Raji (cell line): ENCODE measurements around the gene UBR3.

Source experiments
- POLR2A ChIP-seq: IDR thresholded peaks from 2 replicates; pipeline ENCODE4 v1.6.1; 2011; ENCODE audit warnings: low read depth, low read length, control low read depth; ENCODE audit not compliant: insufficient read depth

UBR3 gene

DNA sequence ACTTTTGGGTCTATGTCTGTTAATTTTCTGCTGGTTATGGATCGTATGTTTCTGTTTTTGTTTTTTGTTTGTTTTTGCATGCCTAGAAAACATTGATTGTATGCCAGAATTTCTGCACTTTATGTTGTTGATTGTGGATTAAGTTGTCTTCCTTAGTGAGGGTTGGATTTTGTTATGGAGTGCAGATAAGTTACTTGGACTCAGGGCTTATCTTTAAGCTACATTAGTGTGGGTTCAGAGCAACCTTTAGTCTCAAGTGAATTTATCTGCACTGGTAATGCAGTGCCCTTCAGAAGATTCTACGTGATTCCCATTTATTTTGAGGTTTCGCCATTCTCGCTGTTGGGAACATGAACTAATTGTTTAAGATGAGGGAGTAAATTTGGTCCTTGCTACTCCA lies 32.9 kb downstream of the UBR3 start:
- no peak for TF ChIP-seq POLR2A

DNA sequence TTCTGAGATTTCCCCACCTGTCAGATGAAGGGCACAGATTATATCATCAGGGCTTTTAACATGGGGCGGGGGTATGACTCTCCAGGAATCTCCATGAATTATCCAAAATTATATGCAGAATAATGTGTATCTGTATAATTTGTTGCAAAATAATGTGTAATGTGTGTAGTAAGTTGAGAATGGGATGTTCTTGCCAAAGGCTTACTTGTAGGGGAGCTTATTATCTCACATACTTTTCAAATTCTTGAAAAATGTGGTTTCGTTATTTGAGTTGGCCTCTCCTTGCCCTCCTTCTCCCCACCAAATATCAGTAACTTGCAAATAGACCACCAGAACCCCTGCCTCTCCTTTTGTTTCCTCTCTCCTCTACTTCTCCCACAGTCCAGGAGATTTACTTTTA lies 35.6 kb downstream of the UBR3 start:
- TF ChIP-seq POLR2A: no peak

DNA sequence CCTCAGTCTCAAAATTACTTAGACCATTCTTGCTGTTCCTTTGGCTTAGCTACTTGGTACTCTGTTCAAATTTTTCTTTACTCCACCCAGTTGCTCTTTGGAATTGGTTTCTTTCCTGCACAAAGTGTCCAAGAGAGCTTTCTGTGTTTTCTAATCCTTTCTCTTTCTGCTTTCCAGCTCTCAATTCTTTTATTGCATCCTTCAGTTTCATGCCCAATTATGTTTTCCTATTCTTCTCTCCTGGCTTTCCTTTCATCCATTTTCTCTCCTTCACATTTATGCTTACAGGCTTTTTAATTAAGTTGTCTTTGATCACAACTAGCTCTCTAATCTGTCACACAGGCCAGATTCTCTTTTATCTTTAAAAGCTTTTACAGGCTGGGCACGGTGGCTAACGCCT lies 38.2 kb downstream of the UBR3 start:
- no peak for TF ChIP-seq POLR2A

DNA sequence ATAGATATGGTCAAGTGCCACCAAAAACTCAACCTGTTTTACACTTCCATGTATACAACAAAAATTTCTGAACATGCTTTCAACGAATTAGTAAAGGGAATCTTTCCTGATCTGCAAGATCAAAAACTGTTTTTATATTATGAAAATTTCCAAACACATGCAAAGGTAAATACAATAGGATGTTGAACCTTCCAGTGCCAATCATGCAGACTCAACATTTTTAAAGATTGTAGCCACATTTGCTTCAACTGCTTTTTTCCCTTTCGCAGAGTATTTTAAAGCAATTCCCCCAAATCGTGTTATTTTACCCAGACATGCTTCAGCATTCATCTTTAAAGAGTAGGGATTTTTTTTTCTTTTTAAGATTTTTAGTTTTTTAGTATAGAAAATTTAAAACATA lies 40.3 kb downstream of the UBR3 start:
- TF ChIP-seq POLR2A: no peak

DNA sequence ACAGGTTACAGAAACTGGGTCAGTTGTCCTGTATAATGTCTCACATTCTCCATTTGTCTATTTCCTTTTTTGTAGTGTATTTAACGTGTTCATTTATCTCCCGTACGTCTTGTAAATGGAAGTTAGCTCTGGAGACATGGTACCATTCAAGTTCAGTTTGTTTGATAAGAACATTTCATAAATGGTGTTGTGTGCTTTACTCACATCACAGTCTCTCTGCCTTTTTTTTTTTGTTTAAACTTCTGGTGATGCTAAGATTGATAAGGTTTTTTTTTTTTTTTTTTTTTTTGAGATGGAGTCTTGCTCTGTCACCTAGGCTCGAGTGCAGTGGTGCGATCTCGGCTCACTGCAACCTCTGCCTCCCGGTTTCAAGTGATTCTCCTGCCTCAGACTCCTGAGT lies 41.7 kb downstream of the UBR3 start:
- TF ChIP-seq POLR2A: no peak

DNA sequence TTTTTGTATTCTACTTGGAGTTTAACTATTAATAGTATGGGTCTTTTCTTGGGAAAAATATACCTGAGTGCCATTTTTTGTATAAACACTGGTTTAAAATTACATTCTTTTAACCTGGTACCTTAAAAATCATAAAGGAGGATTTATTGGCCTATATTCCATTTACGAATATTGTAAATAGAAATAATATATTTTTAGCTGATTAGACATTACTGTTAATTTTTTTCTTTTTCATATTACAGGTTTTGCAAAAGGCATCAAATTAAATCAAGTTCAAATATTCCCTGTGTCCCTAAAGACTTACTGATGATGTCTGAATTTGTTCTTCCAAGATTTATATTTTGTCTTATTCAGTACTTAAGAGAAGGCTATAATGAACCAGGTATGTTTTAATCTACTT lies 44.7 kb downstream of the UBR3 start:
- no peak for TF ChIP-seq POLR2A

DNA sequence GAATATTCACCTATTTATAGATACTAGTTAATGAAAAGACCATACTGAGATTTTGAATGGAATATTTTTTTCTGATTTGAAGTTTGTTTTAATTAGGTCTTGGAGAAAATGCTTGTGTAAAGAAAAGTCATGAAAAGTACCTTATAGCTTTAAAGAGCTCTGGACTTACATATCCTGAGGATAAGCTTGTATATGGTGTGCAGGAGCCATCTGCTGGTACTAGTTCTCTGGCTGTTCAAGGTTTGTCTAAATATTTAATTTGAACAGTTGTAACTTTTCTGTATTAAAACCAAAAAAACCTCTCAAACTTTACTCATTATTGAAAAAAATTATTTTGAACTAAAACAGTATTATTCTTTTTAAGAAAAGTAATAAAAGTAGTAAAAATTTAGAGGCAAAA lies 50.1 kb downstream of the UBR3 start:
- TF ChIP-seq POLR2A: no peak

DNA sequence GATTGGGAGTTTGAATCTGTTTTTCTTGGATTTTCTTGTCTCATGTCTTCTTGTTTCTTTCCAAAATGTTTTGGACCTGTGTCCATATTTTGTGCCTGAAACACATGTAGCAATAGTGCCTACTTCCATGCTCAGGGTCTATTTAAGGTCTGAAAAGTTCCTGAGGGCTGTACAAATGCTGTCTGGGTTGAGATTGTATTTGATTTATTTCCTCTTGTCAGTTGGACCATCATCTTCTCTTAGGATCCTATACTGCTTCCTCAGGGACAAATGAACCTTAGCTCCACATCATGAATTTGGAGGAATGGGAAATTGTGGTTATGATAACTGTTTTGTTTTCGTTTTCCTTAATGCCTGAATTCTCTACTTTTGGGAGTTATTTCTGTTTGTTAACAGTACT lies 59.9 kb downstream of the UBR3 start:
- no peak for TF ChIP-seq POLR2A

DNA sequence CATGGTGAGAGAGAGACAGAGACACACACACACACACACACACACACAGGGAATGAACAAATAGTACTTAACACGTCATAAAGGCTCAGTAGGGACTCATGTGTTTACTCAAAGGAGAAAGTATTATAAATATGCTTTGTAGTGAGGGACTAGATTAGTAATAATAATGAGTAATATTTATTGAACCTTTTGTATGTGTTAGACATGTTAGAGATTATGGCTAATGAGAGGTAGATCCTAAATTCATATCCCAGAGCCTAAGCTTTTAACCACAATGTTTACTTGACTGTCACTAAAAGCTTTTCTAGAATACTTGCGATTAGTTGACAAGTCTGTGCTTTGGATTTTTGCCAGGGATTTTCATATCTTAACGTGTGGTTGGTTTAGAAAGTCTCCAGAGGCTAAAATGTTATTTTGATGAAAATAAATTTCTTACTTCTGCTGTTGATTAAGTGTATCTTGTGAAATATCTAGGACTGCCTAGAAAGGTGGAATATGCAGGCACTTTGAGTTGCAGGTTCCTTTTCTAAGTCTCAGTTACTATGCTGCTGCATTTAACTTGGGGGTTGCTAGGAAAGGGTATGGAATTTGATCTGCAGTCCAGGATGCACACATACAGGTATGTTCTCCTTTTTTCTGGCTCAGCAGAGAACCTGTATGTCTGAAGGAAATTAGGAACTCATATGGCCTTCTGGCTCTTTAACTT lies 64.5 kb downstream of the UBR3 start:
- no peak for TF ChIP-seq POLR2A

DNA sequence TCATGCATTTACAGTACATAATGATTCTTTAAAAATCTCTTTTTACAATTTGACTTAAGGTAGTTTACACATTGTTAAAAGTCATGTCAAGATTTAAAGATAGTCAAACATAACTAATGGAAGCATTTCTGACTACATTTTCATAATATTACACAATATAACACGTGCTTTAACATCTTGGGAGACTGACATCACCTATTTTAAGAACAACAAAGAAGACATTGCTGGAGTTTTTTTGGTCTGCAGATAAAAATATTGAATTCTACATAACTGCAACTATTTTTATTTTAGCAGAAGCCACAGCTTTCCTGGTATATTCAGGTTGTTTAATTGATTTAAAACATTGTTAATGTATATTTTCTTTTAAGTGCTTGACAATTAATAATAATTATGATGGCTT lies 65.7 kb downstream of the UBR3 start:
- no peak for TF ChIP-seq POLR2A

DNA sequence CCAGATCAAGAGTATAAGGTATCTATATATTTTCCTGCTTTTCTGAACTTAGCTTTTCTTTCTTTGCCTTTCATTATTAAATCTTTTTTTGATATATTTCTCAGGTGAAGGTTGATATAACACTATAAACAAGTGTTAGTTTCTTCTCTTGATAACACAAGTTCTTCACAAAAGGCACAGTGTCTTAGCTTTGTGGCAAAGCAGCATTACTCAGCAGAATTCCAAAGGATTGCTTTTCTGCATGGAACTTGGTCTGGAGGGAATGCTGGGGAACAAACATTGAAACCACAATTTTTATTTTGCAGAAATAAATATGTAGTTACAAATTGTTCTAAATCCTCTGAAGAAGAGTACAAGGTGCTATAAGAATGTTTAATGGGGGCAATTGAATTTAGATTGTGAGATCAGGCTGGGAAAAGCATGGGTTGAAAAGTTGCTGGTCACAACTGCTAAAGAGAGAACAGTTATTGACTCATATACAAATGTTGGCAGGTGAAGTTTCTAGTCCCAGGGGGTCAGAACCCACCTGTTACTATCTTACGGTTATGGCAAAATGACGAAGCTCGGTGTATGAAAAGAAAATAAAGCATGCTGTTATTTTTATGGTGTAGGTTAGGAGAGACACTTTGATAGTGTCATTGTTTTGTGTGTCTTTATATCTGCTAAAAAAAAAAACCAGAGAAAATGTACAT lies 68.2 kb downstream of the UBR3 start:
- no peak for TF ChIP-seq POLR2A

DNA sequence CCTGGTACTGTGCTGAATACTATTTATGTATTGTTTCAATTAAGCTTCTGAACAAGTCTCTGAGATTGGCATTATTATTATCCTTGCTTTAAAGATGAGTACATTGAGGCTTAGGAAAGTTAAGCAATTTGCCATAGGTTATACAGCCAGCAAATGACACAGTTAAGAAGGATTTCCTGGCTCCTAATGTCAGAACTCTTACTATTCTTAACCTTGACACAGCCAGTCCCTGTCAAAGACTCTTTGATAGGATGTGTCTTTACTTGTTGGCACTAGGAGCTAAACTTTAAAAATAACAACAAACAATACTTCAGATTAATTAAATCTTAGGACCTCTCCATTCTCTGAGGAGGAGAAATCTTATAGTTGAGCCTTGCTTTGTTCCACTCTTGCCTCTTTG lies 70.6 kb downstream of the UBR3 start:
- no peak for TF ChIP-seq POLR2A

DNA sequence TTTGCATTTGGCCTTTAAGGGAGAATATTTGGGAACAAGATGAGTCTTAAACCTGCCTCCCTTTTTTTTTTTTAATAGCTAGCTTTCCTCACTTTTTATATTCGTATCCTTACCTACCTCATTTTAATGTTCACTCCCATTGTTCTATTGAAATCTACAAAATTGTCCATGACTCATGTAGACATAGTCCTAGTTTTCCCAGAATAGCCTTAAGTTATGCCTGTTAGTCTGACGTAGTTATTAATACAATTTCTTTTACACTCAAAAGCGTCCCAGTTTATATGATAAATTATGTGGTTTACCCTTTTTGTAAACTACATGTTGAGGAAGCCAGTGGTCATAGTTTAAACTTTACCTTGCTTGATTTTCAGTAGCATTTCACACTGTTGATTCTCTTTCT lies 73.4 kb downstream of the UBR3 start:
- TF ChIP-seq POLR2A: no peak

DNA sequence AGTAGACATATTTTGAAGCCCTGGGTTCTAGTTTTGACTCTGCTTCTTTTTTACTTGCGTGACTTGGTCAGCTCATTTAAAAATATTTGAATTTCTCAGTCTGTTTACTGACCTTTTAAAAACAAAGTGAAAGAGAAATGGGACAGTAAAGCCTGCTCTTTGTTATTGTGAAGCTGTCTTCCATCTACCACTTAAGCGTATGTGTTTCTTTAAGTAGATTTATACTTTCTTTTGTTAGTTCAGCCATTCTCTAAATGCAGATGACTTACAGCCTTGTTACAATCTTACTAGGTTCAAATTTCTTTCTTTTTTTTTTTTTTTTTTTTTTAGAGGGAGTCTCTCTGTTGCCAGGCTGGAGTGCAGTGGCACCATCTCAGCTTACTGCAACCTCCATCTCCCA lies 79.5 kb downstream of the UBR3 start:
- TF ChIP-seq POLR2A: no peak

DNA sequence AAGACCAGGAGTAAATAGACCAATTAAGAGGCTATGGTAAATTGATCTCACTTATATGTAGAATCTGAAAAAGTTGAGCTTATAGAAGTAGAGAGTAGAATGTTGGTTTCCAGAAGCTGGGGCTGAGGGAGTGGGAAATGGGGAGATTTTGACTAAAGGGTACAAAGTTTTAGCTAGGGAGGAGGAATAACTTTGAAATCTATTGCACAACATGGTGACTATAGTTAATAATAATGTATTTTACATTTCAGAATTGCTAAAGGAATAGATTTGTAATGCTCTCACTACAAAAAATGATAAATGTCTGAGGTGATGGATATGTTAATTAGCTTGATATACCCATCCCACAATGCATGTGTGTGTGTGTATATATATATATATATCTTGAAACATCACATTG lies 82.1 kb downstream of the UBR3 start:
- TF ChIP-seq POLR2A: no peak

DNA sequence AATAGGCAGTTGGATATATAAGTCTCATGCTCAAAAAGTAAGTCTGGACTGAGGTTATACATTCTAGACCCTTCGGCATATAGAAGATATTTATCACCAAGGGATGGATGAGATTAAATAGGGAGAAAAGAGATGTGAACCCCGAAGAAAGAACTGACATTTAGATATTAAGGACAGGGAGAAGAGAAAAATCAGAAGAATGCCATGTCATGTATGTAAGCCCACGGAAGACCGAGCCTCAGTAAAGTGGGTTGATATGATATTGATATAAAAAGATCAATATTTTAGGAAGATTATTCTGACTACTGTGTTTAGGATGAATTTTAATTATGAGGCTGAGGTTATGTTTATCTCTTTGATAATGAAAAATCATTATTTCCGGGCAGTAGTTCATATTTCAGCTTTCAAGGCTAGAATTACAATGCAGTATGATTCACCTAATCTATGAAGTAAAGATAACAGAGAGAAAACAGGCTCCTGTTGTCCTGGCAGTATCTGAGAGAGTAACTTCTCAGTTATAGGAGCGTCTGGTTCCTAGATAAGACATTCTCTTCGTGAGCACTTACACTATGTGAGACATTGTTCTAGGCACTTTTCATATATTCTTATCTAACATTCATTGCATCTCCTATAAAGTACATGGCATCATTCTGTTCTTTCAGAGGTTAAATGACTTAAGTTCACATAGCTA lies 83.0 kb downstream of the UBR3 start:
- no peak for TF ChIP-seq POLR2A
